GM12872 (cell line): Measurements from ENCODE around the gene LENG1.

ENCODE experiments used
- CTCF ChIP-seq: IDR thresholded peaks from 3 replicates; pipeline ENCODE4 v1.5.1; 2011; ENCODE audit warnings: low read depth, mild to moderate bottlenecking, low read length, moderate library complexity; ENCODE audit not compliant: insufficient read depth

Gene LENG1

GRCh38 chr19:54128796-54129616, 30.5 kb downstream of the LENG1 start:
- no peak for TF ChIP-seq CTCF

GRCh38 chr19:54128441-54128725, 31.1 kb downstream of the LENG1 start:
- no peak for TF ChIP-seq CTCF

GRCh38 chr19:54127688-54128440, 31.7 kb downstream of the LENG1 start:
- no peak for TF ChIP-seq CTCF

DNA sequence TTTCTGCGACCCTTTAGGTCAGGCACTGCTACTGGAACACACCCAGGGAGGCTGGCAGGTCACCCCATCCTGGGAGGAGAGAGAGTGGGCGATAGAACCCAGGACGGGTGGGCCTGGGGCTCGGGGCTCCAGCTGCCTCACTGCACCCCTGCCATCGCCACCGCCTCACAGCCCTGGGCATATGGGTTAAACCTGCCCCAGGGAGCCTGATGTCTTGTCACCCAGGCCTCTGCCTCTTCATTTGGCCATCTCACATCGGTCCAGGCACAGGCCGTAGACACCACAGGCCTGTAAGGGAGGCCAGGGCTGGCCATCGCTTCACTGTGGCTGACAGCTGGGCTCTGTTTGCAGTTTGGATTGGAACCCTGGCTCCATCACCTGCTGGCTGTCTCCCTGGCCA, 33.8 kb downstream of the LENG1 start:
- no peak for TF ChIP-seq CTCF

DNA sequence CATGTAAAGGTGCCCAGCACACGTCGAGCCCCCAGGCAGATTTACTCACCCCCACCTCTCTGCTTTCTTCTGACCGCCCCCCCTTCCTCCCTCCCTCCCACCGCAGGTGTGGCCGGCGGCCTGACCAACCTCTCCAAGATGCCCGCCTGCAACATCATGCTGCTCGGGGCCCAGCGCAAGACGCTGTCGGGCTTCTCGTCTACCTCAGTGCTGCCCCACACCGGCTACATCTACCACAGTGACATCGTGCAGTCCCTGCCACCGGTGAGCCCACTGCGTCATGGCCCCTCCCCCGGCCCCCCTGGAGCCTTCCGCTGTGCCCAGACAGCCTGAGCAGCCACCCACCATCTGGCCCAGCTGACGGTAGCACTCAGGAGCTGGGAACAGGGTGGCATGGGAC, 35.1 kb downstream of the LENG1 start:
- no peak for TF ChIP-seq CTCF

- no peak for TF ChIP-seq CTCF
Observed at GRCh38 chr19:54123682-54124081, 35.8 kb downstream of the LENG1 start.

DNA sequence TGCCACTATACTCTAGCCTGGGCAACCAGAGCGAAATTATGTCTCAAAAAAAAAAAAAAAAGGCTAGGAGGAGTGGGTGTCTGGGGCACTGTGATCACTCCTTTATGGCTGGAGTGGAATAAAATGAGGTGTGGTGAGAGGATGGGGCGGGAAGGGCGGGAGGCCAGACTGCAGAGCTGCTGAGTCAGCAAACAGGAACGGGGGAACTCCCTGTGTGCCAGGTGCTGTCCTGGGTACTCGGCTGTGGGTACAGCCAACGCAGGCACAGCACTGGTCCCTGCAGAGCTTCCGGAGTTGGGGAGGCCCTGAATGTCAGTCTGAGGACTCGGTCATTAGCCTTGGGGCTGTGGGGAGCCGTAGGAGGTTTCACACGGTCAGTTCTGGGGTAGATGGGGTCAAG, 38.3 kb downstream of the LENG1 start:
- TF ChIP-seq CTCF: no peak
